ENCODE results near the gene MYO6. TPM values are rescaled to one million over a fixed set of nuclear protein-coding genes. Genes with fewer than 3 reads are reported as not detected.

Gene MYO6
- total RNA-seq, 1 donor, result 15.1 TPM

DNA sequence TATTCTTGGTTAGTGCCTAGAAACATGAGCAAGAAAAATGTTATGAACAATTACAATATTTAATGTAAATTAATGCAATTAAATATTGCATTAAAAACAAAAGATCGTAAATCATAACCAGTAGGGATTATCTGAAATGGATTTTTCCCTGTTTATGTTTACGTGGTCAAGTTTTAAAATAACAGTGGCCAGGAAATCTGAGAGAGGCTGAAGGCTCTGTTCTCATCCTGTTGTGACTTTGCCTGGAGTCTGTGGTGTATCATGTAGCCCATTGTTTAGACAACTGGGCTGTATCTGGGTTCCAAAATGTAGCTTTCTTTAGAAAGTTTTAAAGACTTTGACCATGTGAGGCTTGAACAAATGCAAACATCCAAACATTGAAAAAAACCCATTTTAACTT is 2.4 kb downstream of the MYO6 start:
- DNase-seq (ENCODE audit: low read depth), result peak; percentile 92
- TF ChIP-seq, protein P1, sequence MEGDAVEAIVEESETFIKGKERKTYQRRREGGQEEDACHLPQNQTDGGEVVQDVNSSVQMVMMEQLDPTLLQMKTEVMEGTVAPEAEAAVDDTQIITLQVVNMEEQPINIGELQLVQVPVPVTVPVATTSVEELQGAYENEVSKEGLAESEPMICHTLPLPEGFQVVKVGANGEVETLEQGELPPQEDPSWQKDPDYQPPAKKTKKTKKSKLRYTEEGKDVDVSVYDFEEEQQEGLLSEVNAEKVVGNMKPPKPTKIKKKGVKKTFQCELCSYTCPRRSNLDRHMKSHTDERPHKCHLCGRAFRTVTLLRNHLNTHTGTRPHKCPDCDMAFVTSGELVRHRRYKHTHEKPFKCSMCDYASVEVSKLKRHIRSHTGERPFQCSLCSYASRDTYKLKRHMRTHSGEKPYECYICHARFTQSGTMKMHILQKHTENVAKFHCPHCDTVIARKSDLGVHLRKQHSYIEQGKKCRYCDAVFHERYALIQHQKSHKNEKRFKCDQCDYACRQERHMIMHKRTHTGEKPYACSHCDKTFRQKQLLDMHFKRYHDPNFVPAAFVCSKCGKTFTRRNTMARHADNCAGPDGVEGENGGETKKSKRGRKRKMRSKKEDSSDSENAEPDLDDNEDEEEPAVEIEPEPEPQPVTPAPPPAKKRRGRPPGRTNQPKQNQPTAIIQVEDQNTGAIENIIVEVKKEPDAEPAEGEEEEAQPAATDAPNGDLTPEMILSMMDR (IDR thresholded peaks at IDR 0.05; ENCODE audit: insufficient read depth, low read depth, low read length), result no peak
- H3K4me3 ChIP-seq (ENCODE audit: low read depth, low read length), result no peak overlapping the region

DNA sequence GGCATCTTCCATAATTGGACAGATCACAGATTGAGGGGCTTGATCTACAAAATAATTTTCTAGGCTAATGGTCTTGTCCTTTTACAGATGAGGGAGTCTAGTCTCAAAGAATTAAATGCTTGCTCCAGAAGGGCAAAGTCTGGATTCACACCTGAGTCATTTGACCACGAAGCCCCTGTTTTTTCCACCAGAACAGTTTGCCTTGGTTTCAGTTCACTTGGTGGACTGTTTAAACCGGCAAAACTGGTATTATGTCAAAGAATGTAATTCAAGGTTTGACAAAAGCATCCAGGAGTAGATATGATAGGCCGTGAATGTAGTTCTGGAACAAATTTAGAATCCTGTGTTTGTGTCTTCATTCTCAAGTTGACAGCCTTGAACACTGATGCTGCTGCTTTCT is 3.3 kb downstream of the MYO6 start:
- DNase-seq (ENCODE audit: low read depth), result no peak
- TF ChIP-seq, protein P1 (IDR thresholded peaks at IDR 0.05; ENCODE audit: insufficient read depth, low read depth, low read length), result no peak
- no peak overlapping the region for H3K4me3 ChIP-seq (ENCODE audit: low read depth, low read length)

DNA sequence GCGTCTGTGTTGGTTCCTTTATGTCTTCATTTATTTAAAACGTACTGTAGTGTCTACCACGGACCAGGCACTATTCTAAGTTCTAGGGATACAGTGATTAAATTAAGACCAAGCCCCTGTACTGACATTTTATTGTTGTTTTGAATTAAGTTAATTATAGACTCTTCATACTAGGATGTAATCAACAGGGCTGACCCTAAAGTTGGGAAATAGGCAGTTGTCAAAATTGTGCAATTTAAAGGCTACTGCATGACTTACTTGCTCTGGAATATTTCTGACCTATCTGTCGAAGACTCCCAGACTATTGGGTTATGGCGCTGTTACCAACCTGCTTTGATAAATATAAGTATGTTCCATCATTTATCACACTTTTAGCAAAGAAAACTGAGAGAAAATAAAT is 6.7 kb downstream of the MYO6 start:
- no peak overlapping the region for H3K4me3 ChIP-seq (ENCODE audit: low read depth, low read length)
- DNase-seq (ENCODE audit: low read depth), result peak; percentile 76
- TF ChIP-seq, protein P1 (IDR thresholded peaks at IDR 0.05; ENCODE audit: insufficient read depth, low read depth, low read length), result no peak

DNA sequence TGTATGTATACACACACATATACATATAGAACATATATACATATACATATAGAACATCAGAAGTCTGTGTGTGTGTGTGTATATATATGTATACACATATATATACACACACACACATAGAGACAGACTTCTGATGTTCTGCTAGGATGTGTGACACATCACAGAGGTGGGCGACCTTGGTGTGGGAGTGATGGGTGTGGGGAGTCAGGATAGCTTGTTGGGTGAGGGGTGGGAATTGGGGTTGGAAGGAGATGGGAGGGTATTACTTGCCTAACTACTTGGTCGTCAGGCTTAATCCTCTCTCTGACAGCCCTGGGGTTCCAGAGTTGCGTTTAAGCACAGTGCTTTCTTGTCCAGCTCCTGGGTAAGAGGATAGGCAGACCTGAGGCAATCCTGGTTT is 8.3 kb downstream of the MYO6 start:
- TF ChIP-seq, protein P1 (IDR thresholded peaks at IDR 0.05; ENCODE audit: insufficient read depth, low read depth, low read length), result no peak
- no peak for DNase-seq (ENCODE audit: low read depth)
- H3K4me3 ChIP-seq (ENCODE audit: low read depth, low read length), result no peak overlapping the region

DNA sequence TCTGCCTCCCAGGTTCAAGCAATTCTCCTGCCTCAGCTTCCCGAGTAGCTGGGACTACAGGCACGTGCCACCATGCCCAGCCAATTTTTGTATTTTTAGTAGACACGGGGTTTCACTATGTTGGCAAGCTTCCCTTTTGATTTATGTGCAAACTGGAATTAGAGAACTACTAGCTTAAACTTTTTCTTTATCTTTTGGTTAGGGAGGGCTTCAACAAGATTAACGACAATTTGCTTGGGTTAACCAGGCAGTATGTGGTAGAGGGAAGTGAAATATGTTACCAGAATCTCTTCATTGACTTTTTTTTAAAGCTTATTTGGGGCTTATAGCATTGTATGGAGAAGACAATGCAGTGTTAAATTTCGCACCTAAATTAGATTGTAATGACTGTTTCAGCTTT is 9.0 kb downstream of the MYO6 start:
- TF ChIP-seq, protein P1 (IDR thresholded peaks at IDR 0.05; ENCODE audit: insufficient read depth, low read depth, low read length), result no peak
- H3K4me3 ChIP-seq (ENCODE audit: low read depth, low read length), result no peak overlapping the region
- DNase-seq (ENCODE audit: low read depth), result no peak

DNA sequence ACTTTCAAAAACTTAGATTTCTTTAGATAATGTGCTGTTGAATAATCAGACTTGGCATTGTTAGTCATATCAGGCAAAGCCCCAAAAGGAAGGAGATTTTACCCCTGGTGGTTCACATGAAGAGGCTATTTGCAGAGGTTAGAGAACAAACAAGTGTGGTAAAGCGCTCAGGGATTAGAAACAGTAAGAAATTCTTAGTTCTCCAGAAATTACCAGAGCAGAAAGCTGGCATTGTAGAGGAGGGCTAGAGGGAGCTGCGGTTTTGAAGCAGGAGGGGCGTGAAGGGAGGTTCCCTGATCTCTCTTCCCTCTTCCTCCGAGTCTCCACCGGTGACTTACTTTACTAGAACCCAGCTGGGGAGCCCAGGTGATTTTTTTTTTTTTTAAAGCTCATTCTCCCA is 10.2 kb downstream of the MYO6 start:
- TF ChIP-seq, protein P1 (IDR thresholded peaks at IDR 0.05; ENCODE audit: insufficient read depth, low read depth, low read length), result no peak
- no peak overlapping the region for H3K4me3 ChIP-seq (ENCODE audit: low read depth, low read length)
- no peak for DNase-seq (ENCODE audit: low read depth)

DNA sequence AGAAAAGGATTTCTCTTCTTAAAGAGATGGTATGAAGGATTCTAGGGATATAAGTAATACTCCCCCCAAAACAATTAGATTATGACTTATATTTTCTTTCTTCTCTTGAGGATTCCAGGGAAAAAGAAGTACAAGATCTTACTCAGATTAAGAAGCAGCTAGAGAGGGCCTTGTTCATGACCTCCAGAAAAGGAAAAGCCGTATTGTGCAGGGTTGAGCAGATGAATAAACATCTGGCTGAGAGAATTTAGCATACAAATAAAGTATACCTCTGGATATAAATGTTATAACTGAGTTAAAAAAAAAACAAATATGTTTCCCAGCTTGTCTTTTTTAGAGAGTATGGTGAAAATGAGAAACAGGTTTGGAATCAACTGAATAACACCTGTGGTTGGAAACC is 11.3 kb downstream of the MYO6 start:
- H3K4me3 ChIP-seq (ENCODE audit: low read depth, low read length), result no peak overlapping the region
- TF ChIP-seq, protein P1 (IDR thresholded peaks at IDR 0.05; ENCODE audit: insufficient read depth, low read depth, low read length), result no peak
- DNase-seq (ENCODE audit: low read depth), result no peak

All from fibroblast of villous mesenchyme (primary cell).